GM19468 (cell line): ENCODE measurements around the gene NHSL1.

Experiments
- ATAC-seq: cut with Tn5 transposase; IDR thresholded peaks from one replicate; pipeline ENCODE4 v1.9.1; 2021; ENCODE audit warnings: mild to moderate bottlenecking, moderate library complexity, moderate number of reproducible peaks; ENCODE audit not compliant: unreplicated experiment; ENCODE audit errors: extremely low read depth

NHSL1 gene

GRCh38 chr6:138410048-138410735, 89.1 kb downstream of the NHSL1 start:
- no peak for ATAC-seq

- no peak for ATAC-seq
Observed at GRCh38 chr6:138406443-138406842, 92.9 kb downstream of the NHSL1 start.

- ATAC-seq: no peak
Observed at GRCh38 chr6:138405816-138406413, 93.4 kb downstream of the NHSL1 start.

- no peak for ATAC-seq
Observed at GRCh38 chr6:138404666-138405337, 94.5 kb downstream of the NHSL1 start.

- ATAC-seq: peak; percentile 81
Observed at GRCh38 chr6:138403801-138404665, 95.3 kb downstream of the NHSL1 start, which contains the start of gene HEBP2. Gene HEBP2 (plus strand): TSS chr6:138404223. CDS start chr6:138404496, 273 bp downstream.

- no peak for ATAC-seq
Observed at GRCh38 chr6:138403324-138403800, 95.9 kb downstream of the NHSL1 start.

GRCh38 chr6:138402838-138403187, 96.5 kb downstream of the NHSL1 start:
- no peak for ATAC-seq

GRCh38 chr6:138401960-138402837, 97.1 kb downstream of the NHSL1 start:
- no peak for ATAC-seq

GRCh38 chr6:138400326-138400725, 99.0 kb downstream of the NHSL1 start:
- no peak for ATAC-seq

- no peak for ATAC-seq
Observed at GRCh38 chr6:138397128-138398122, 101.9 kb downstream of the NHSL1 start.

GRCh38 chr6:138396709-138397108, 102.6 kb downstream of the NHSL1 start:
- ATAC-seq: no peak

- no peak for ATAC-seq
Observed at GRCh38 chr6:138393871-138394783, 105.2 kb downstream of the NHSL1 start.

GRCh38 chr6:138389551-138389950, 109.7 kb downstream of the NHSL1 start:
- ATAC-seq: no peak

- ATAC-seq: no peak
Observed at GRCh38 chr6:138387577-138388368, 111.5 kb downstream of the NHSL1 start.

- no peak for ATAC-seq
Observed at GRCh38 chr6:138386897-138387296, 112.4 kb downstream of the NHSL1 start.

- no peak for ATAC-seq
Observed at GRCh38 chr6:138383776-138384175, 115.5 kb downstream of the NHSL1 start.
